ENCODE results near the gene SLC40A1. TPM values are rescaled to one million over a fixed set of nuclear protein-coding genes. Genes with fewer than 3 reads are reported as not detected.

The SLC40A1 gene
- total and polyA plus RNA-seq, 10 of the 15 experiments (the other 5 are each of a cell fraction or from before 2014, with no cell fraction given), result 0.01 to 0.38 (median 0.08) TPM; not detected in 7

DNA sequence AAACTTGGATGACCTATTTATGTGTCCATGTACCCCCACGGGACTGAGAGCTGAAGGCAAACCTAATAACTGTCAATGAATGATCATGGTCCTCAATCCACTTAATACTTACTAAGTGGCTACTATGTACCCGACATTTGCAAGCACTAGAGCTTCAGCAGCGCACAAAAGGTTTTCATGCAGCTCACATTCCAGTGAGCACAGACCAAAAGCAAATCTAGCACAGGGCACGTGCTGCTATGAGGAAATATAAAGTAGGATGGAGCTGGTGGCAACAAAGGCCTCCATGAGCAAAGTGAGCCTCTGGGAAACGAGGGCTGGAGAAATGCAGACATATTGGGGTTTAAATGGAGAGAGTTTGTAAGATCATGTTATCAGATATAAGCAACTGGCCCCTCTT is 3.5 kb downstream of the SLC40A1 start:
- CTCF ChIA-PET, result no interaction called here
- in situ Hi-C loops (cut with MboI), result no loop called here
- BruUV-seq (replicated peaks), result no TSS peak

DNA sequence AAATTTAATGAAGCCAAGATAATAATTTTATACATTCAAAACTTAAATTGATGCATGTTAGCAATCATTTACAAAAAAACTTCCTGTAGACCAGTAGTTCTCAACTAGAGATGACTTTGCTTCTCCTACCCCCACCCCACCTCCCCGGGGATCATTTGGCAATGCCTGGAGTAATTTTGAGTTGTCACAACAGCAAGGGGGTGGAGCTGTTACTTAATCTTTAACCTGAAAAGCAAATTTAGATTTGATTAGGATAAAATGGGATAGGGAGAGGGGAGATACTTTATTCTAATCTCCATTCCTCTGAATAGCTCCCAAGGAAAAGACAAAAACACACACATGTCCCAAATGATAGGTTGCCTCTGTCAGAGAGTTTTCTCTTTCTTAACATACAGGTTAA is 4.2 kb downstream of the SLC40A1 start:
- CTCF ChIA-PET, result no interaction called here

More for the DNA sequence above, 3.5 kb downstream of the SLC40A1 start:
- TF ChIP-seq CREM (IDR thresholded peaks at IDR 0.05; ENCODE audit: low read depth) (no peak), SREBF2 (IDR thresholded peaks at IDR 0.05; ENCODE audit: low read length) (no peak), NFYB (IDR thresholded peaks at IDR 0.05; ENCODE audit: insufficient read depth, low read depth, low read length) (no peak), CBX3 (IDR thresholded peaks at IDR 0.05; ENCODE audit: borderline replicate concordance, low read depth) (no peak), NFYA (IDR thresholded peaks at IDR 0.05; ENCODE audit: borderline replicate concordance, low read depth, low read length) (no peak)
- H2AFZ ChIP-seq (ENCODE audit: control insufficient read depth, low read depth, low read length), result no peak overlapping the region
- intact Hi-C loops (cut with micrococcal nuclease; ENCODE audit: unreplicated experiment), result no loop called here
- ChIA-PET RAD21 (ENCODE audit: unreplicated experiment) (no interaction called here), POLR2A (no interaction called here), SMC1A (ENCODE audit: uncharacterized antibody, unreplicated experiment) (interaction anchor here (0.6 kb wide), 1 partner anchor 757 kb away, joined by 3 read pairs; no protein-coding TSS in a partner anchor)
- H3K9ac ChIP-seq (ENCODE audit: control insufficient read depth, insufficient read depth, low read length), result no peak overlapping the region
- H3K4me3 ChIP-seq, result no peak overlapping the region
- WGBS (ENCODE audit: insufficient coverage, insufficient replicate concordance, low lambda C conversion rate, missing lambda C conversion rate), result 21% methylated on average over 5 of the region's 5 CpGs
- FAIRE-seq (no peak), ATAC-seq (no peak), DNase-seq (ENCODE audit: low read depth, low spot score) (no peak)
- no peak overlapping the region for H3K27ac ChIP-seq (ENCODE audit: control insufficient read depth, insufficient read depth)
- H3K36me3 ChIP-seq (ENCODE audit: control insufficient read depth in 2 of 2, insufficient read depth in 2 of 2, low read length in 1 of 2), result no peaks in the 10 kb centered on the region
- no peaks in the 10 kb centered on the region for H4K20me1 ChIP-seq (ENCODE audit: control insufficient read depth, insufficient read depth)
- H3K4me2 ChIP-seq (ENCODE audit: control insufficient read depth, insufficient read depth), result no peak overlapping the region
- no peaks in the 10 kb centered on the region for H3K79me2 ChIP-seq (ENCODE audit: control insufficient read depth, insufficient read depth, low read length)
- H3K27me3 ChIP-seq (replicated peaks in 1 of 2; ENCODE audit: control insufficient read depth in 2 of 2, insufficient read depth in 2 of 2, low read length in 1 of 2), result peaks cover 10 to 15% of the 10 kb centered on the region in 2 experiments
- no peaks in the 10 kb centered on the region for H3K9me3 ChIP-seq (replicated peaks; ENCODE audit: control insufficient read depth, insufficient read depth, low read length)
- no peaks in the 10 kb centered on the region for H3K4me1 ChIP-seq (ENCODE audit: control insufficient read depth, insufficient read depth, low read length)

More for the DNA sequence above, 4.2 kb downstream of the SLC40A1 start:
- Histone ChIP-seq H3K4me1 (ENCODE audit: control insufficient read depth, insufficient read depth, low read length) (no peaks in the 10 kb centered on the region), H3K9me3 (replicated peaks; ENCODE audit: control insufficient read depth, insufficient read depth, low read length) (no peaks in the 10 kb centered on the region), H3K27ac (ENCODE audit: control insufficient read depth, insufficient read depth) (no peak overlapping the region), H3K27me3 (replicated peaks in 1 of 2; ENCODE audit: control insufficient read depth in 2 of 2, insufficient read depth in 2 of 2, low read length in 1 of 2) (peaks cover 7 to 11% of the 10 kb centered on the region in 2 experiments), H3K36me3 (ENCODE audit: control insufficient read depth in 2 of 2, insufficient read depth in 2 of 2, low read length in 1 of 2) (no peaks in the 10 kb centered on the region), H3K4me2 (ENCODE audit: control insufficient read depth, insufficient read depth) (no peak overlapping the region), H3K9ac (ENCODE audit: control insufficient read depth, insufficient read depth, low read length) (no peak overlapping the region), H4K20me1 (ENCODE audit: control insufficient read depth, insufficient read depth) (no peaks in the 10 kb centered on the region), H3K79me2 (ENCODE audit: control insufficient read depth, insufficient read depth, low read length) (no peaks in the 10 kb centered on the region), H3K4me3 (no peak overlapping the region), H2AFZ (ENCODE audit: control insufficient read depth, low read depth, low read length) (no peak overlapping the region)
- no peak for TF ChIP-seq NFYB (IDR thresholded peaks at IDR 0.05; ENCODE audit: insufficient read depth, low read depth, low read length)
- TF ChIP-seq CREB1 (IDR thresholded peaks at IDR 0.05; ENCODE audit: low read depth), result no peak
- no peak for TF ChIP-seq BHLHE40 (IDR thresholded peaks at IDR 0.05; ENCODE audit: borderline replicate concordance in 1 of 2, low read depth in 2 of 2, low read length in 1 of 2)
- TF ChIP-seq STAT3 (IDR thresholded peaks at IDR 0.05; ENCODE audit: low read depth, low read length), result no peak
- no peak for TF ChIP-seq BRCA1 (IDR thresholded peaks at IDR 0.05; ENCODE audit: low read depth, low read length)
- no peak for TF ChIP-seq ZZZ3 (IDR thresholded peaks at IDR 0.05; ENCODE audit: control insufficient read depth, insufficient read length, low read depth)
- no peak for TF ChIP-seq NR2C2 (IDR thresholded peaks at IDR 0.05; ENCODE audit: borderline replicate concordance, control insufficient read depth, insufficient read length, low read depth)
- BruUV-seq (replicated peaks), result no TSS peak
- whole genome bisulfite sequencing (ENCODE audit: insufficient coverage, insufficient replicate concordance, low lambda C conversion rate, missing lambda C conversion rate), result 60% methylated on average over 1 of the region's 1 CpG
- intact Hi-C loops (cut with micrococcal nuclease; ENCODE audit: unreplicated experiment) (no loop called here), in situ Hi-C loops (cut with MboI) (no loop called here)
- SMC1A ChIA-PET (ENCODE audit: uncharacterized antibody, unreplicated experiment), result interaction anchor here (0.6 kb wide), 1 partner anchor 756 kb away, joined by 3 read pairs; no protein-coding TSS in a partner anchor
- RAD21 ChIA-PET (ENCODE audit: unreplicated experiment), result no interaction called here
- POLR2A ChIA-PET, result no interaction called here
- ATAC-seq (no peak), DNase-seq (ENCODE audit: low read depth, low spot score) (no peak), FAIRE-seq (no peak)

All from GM12878 (cell line).